ENCODE measurements around the gene ADRA2A. TPM values are rescaled to one million over a fixed set of nuclear protein-coding genes. Genes with fewer than 3 reads are reported as not detected.

Gene ADRA2A
- total RNA-seq, 2 donors from 2014 or later = 6.6 to 7.7 TPM

DNA sequence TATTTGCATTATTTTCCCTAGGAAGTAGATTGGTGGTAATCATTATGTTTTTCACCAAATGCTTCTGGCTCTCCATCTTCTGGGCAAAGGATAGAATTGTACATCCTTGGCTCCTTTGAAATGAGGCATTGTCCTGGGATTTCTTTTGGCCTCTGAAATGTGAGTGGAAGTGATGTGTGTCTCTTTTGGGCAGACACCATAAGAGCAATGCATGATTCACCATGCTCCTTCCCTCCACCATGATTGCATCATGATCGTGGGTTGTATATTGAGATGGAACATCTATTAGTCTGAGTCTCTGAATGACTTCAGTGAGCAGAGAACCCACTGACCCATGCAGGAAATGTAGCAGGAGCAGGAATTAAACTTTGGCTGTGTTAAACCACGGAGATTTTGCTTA, 49.2 kb downstream of the ADRA2A start:
- DNase-seq (ENCODE audit: low spot score) = no peak
- intact Hi-C loops (cut with DNase I) = no loop called here

DNA sequence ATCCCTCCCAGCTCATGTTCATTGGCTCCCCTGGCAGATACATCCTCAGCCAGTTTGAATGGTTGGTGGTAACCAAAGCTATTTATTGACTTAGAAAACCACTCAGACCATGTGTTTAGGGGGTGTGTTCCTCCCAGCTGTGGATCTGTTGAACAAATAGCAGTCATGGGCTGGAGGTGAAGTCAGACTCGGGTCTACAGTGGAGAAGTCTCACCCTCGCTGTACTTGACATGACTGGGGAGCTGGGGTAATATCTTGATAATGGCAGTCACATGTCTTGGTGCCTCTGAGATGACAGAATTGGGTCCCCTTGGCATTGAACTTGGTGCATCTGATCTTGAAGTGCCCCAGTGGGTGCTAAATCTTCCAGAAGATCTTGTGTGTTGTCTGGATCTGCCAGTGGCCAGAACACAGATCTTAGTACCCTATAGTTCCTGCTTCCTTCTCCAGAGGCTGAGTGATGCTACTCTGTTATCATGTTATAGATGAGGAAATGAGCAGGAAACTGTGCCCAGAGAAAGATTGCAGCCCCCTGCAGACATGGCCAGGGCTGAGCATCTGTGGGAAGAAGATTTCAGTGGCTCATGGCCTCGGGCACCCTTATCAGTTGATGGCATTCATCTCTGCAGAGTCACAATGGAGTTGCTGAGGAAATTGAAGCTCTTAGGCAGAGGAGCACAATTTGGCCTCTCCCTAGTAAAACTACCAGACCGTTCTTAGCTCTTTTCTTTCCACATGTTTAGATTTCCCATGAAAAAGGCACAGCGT, 50.4 kb downstream of the ADRA2A start:
- no peak for DNase-seq (ENCODE audit: low spot score)
- intact Hi-C loops (cut with DNase I) = no loop called here

DNA sequence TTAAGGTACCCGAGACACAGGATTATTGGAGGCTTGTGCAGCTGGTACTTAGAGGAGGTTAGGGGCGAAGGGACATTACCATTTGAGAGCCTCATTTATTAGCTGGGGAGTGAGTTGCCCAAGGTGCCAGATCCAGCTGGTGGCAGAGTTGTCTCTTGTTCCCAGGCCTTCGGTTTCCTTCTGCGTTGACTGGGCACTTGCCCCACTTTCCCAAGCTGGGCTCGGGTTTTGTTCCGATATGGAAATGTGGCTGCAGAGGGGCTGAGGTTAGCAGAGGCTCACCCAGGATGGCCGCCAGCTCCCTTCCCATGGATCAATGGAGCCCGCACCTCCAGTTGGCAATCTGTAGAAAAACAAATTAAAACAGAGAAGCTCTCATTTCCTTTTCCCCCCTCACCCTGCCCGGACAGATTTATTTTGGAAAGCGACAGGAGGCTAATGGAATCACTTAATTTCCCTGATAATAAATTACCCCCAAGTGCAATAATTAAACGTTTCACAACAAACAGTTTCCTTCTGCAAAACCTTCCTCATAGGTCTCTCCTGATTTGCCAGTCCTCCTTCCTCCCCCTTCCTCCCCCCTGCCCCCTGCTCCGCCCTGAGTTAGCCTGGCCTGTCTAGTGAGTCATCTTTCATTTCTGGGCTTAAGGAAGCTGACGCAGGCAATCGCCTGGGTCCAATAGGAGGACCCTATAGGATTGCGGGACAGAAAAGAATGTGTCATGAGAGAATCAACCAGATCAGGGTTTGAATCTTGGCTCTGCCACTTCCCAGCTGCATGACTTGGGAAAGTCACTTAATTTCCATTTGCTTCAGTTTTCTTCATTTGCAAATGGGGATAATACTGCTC, 51.7 kb downstream of the ADRA2A start:
- intact Hi-C loops (cut with DNase I) = no loop called here
- no peak for DNase-seq (ENCODE audit: low spot score)

DNA sequence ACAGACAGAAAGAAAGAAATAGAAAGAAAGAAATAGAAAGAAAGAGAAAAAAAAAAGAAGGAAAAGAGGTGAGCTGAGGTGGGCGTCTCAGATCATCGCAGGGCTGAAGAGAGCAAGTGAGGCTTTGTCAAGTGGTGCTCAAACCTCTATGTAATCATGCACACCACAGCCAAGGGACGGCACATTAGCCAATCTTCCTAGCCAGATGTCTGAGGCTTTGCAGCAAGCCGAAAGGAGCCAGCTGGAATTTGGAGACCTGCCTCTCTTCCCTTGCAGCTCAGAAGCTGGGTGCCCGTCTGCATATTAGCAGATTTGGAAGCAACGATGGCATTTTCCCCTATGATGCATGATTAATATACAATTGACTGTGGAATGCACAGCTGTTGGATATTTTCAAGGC, 52.5 kb downstream of the ADRA2A start:
- DNase-seq (ENCODE audit: low spot score) = no peak
- intact Hi-C loops (cut with DNase I) = no loop called here

DNA sequence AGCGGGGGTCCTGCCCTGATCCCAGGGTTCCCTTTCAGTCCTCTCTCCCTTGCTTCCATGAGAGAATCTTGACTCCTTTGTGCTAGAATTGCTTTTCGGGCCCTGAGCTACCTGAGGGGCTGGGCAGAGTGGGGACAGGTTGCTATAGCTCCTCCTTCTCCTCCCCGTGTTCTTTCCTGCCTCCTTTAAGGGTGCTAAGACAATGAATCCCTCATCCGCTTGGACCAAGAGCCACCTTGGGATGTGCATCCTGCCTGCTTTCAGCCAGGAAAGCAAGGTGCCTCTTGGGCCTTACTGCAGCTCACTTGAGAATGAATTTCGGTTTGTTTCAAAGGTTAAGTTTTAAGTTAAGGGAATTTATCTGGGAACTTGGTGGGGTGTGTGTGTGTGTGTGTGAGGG, 53.6 kb downstream of the ADRA2A start:
- no peak for DNase-seq (ENCODE audit: low spot score)

More for the DNA sequence above, 53.6 kb downstream of the ADRA2A start:
- intact Hi-C loops (cut with DNase I) = no loop called here

Other genes with a start within 250 kb of the ADRA2A start
- 10 to 100 TPM; 54.9 to 55.0 TPM for gene PDCD4, start 205.1 kb upstream of the ADRA2A start, total RNA-seq
- gene BBIP1, start 157.8 kb upstream of the ADRA2A start, total RNA-seq = 10 to 100 TPM; 36.3 to 38.6 TPM
- gene SHOC2, start 157.4 kb upstream of the ADRA2A start, total RNA-seq = 10 to 100 TPM; 70.1 to 80.0 TPM